ENCODE measurements around the gene RIMBP2.

The RIMBP2 gene

GRCh38 chr12:130488358-130488710, 227.8 kb downstream of the RIMBP2 start:
- Histone ChIP-seq H4K20me1 (ENCODE audit: insufficient read depth, low read length) (no peaks in the 10 kb centered on the region), H3K9me3 (ENCODE audit: insufficient read depth, low read length) (no peaks in the 10 kb centered on the region), H2AFZ (ENCODE audit: low read depth, low read length) (no peak overlapping the region), H3K36me3 (replicated peaks; ENCODE audit: low read depth, low read length) (no peaks in the 10 kb centered on the region), H3K4me1 (ENCODE audit: low read length) (no peaks in the 10 kb centered on the region), H3K4me3 (ENCODE audit: low read length) (no peak overlapping the region), H3K4me2 (ENCODE audit: low read length) (no peak overlapping the region), H3K9ac (ENCODE audit: low read length) (no peak overlapping the region), H3K27me3 (ENCODE audit: low read depth, low read length) (no peaks in the 10 kb centered on the region), H3K79me2 (ENCODE audit: low read length) (no peaks in the 10 kb centered on the region), H3K27ac (ENCODE audit: low read length) (no peak overlapping the region)
- TF ChIP-seq CTCF (IDR thresholded peaks at IDR 0.05; ENCODE audit: low read depth, low read length) (no peak), EZH2phosphoT487 (IDR thresholded peaks at IDR 0.05; ENCODE audit: low read depth) (no peak)

GRCh38 chr12:130487636-130488357, 228.3 kb downstream of the RIMBP2 start:
- no peaks in the 10 kb centered on the region for H3K36me3 ChIP-seq (replicated peaks; ENCODE audit: low read depth, low read length)
- no peaks in the 10 kb centered on the region for H4K20me1 ChIP-seq (ENCODE audit: insufficient read depth, low read length)
- no peaks in the 10 kb centered on the region for H3K27me3 ChIP-seq (ENCODE audit: low read depth, low read length)
- no peaks in the 10 kb centered on the region for H3K4me1 ChIP-seq (ENCODE audit: low read length)
- no peak overlapping the region for H3K4me3 ChIP-seq (ENCODE audit: low read length)
- no peaks in the 10 kb centered on the region for H3K9me3 ChIP-seq (ENCODE audit: insufficient read depth, low read length)
- no peak overlapping the region for H3K9ac ChIP-seq (ENCODE audit: low read length)
- TF ChIP-seq CTCF (IDR thresholded peaks at IDR 0.05; ENCODE audit: low read depth, low read length), result no peak
- TF ChIP-seq EZH2phosphoT487 (IDR thresholded peaks at IDR 0.05; ENCODE audit: low read depth), result no peak
- H3K79me2 ChIP-seq (ENCODE audit: low read length), result no peaks in the 10 kb centered on the region
- no peak overlapping the region for H3K4me2 ChIP-seq (ENCODE audit: low read length)
- H2AFZ ChIP-seq (ENCODE audit: low read depth, low read length), result no peak overlapping the region
- no peak overlapping the region for H3K27ac ChIP-seq (ENCODE audit: low read length)

GRCh38 chr12:130486891-130487416, 229.1 kb downstream of the RIMBP2 start:
- TF ChIP-seq CTCF (IDR thresholded peaks at IDR 0.05; ENCODE audit: low read depth, low read length), result no peak
- no peak for TF ChIP-seq EZH2phosphoT487 (IDR thresholded peaks at IDR 0.05; ENCODE audit: low read depth)
- Histone ChIP-seq H3K4me2 (ENCODE audit: low read length) (no peak overlapping the region), H2AFZ (ENCODE audit: low read depth, low read length) (no peak overlapping the region), H3K4me1 (ENCODE audit: low read length) (no peaks in the 10 kb centered on the region), H4K20me1 (ENCODE audit: insufficient read depth, low read length) (no peaks in the 10 kb centered on the region), H3K27ac (ENCODE audit: low read length) (no peak overlapping the region), H3K4me3 (ENCODE audit: low read length) (no peak overlapping the region), H3K27me3 (ENCODE audit: low read depth, low read length) (no peaks in the 10 kb centered on the region), H3K9ac (ENCODE audit: low read length) (no peak overlapping the region), H3K36me3 (replicated peaks; ENCODE audit: low read depth, low read length) (no peaks in the 10 kb centered on the region), H3K9me3 (ENCODE audit: insufficient read depth, low read length) (no peaks in the 10 kb centered on the region), H3K79me2 (ENCODE audit: low read length) (no peaks in the 10 kb centered on the region)

GRCh38 chr12:130486146-130486435, 230.0 kb downstream of the RIMBP2 start:
- Histone ChIP-seq H4K20me1 (ENCODE audit: insufficient read depth, low read length) (no peaks in the 10 kb centered on the region), H3K4me1 (ENCODE audit: low read length) (no peaks in the 10 kb centered on the region), H3K79me2 (ENCODE audit: low read length) (no peaks in the 10 kb centered on the region), H2AFZ (ENCODE audit: low read depth, low read length) (no peak overlapping the region), H3K27me3 (ENCODE audit: low read depth, low read length) (no peaks in the 10 kb centered on the region), H3K9ac (ENCODE audit: low read length) (no peak overlapping the region), H3K9me3 (ENCODE audit: insufficient read depth, low read length) (no peaks in the 10 kb centered on the region), H3K36me3 (replicated peaks; ENCODE audit: low read depth, low read length) (no peaks in the 10 kb centered on the region), H3K27ac (ENCODE audit: low read length) (no peak overlapping the region), H3K4me3 (ENCODE audit: low read length) (no peak overlapping the region), H3K4me2 (ENCODE audit: low read length) (no peak overlapping the region)
- TF ChIP-seq EZH2phosphoT487 (IDR thresholded peaks at IDR 0.05; ENCODE audit: low read depth) (no peak), CTCF (IDR thresholded peaks at IDR 0.05; ENCODE audit: low read depth, low read length) (no peak)

Measured in OCI-LY3 (cell line).